ENCODE data around the gene TBCK. TPM values are rescaled to one million over a fixed set of nuclear protein-coding genes. Genes with fewer than 3 reads are reported as not detected.

The TBCK gene
- total and polyA plus RNA-seq, 2 of the 8 experiments (the other 6 are each of a cell fraction or from before 2014, with no cell fraction given): 10.2 to 18.7 TPM

DNA sequence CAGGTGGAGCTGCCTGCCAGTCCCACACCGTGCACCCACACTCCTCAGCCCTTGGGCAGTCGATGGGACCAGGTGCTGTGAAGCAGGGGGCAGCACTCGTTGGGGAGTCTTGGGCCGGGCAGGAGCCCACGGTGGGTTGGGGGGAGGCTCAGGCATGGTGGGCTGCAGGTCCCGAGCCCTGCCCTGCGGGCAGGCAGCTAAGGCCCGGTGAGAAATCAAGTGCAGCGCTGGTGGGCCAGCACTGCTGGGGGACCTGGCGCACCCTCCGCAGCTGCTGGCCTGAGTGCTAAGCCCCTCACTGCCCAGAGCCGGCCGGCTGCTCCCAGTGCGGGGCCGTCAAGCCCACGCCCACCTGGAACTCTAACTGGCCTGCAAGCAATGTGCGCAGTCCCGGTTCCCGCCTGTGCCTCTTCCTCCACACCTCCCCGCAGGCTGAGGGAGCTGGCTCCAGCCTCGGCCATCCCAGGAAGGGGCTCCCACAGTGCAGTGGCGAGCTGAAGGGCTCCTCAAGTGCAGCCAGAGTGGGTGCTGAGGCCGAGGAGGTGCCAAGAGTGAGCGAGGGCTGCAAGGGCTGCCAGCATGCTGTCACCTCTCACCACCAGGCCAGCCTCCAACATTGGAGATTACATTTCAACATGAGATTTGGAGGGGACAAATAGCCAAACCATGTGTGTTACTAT, 223.5 kb downstream of the TBCK start:
- Histone ChIP-seq H3K27me3 (replicated peaks in 1 of 4; ENCODE audit: control insufficient read depth in 3 of 4, extremely low read depth in 1 of 4, insufficient read depth in 3 of 4, low read length in 3 of 4) (no peaks in the 10 kb centered on the region), H2BK5ac (ENCODE audit: low read depth, low read length) (no peak overlapping the region), H3K56ac (replicated peaks; ENCODE audit: insufficient read length, low read depth, low read length) (no peak overlapping the region), H3K23me2 (ENCODE audit: low read depth, low read length) (no peaks in the 10 kb centered on the region), H3K36me3 (ENCODE audit: control insufficient read depth in 2 of 4, insufficient read depth in 4 of 4, low read length in 3 of 4) (peaks cover 0 to 16% (median 4%) of the 10 kb centered on the region in 4 experiments; a peak in 5 of 8 replicates), H3K4me1 (replicated peaks in 1 of 4; ENCODE audit: control insufficient read depth in 3 of 4, insufficient read depth in 4 of 4, low read length in 3 of 4) (peaks cover 0 to 3% (median 0%) of the 10 kb centered on the region in 4 experiments; a peak in 3 of 7 replicates), H3K23ac (ENCODE audit: insufficient read length) (no peak overlapping the region), H3K4me2 (ENCODE audit: insufficient read depth in 1 of 2, low read depth in 2 of 2, low read length in 2 of 2) (no peak overlapping the region), H3K9me3 (ENCODE audit: insufficient read depth in 2 of 2, low read depth in 1 of 2, low read length in 1 of 2) (peaks cover 15 to 25% of the 10 kb centered on the region in 2 experiments), H2BK120ac (replicated peaks; ENCODE audit: low read depth, low read length) (no peak overlapping the region), H3K79me2 (ENCODE audit: control insufficient read depth in 1 of 2, insufficient read depth in 2 of 2, low read length in 2 of 2) (no peaks in the 10 kb centered on the region), H3K79me1 (ENCODE audit: low read depth, low read length) (no peaks in the 10 kb centered on the region), H4K20me1 (replicated peaks in 1 of 2; ENCODE audit: control insufficient read depth in 1 of 2, insufficient read depth in 2 of 2, low read length in 2 of 2) (no peaks in the 10 kb centered on the region), H2BK12ac (ENCODE audit: low read depth, low read length) (no peak overlapping the region), H4K91ac (replicated peaks; ENCODE audit: insufficient read length, low read length) (no peak overlapping the region), H2AFZ (ENCODE audit: low read length) (no peak overlapping the region), H3K18ac (ENCODE audit: extremely low read depth, low read length) (no peak overlapping the region), H3K9ac (replicated peaks in 1 of 4; ENCODE audit: extremely low read depth in 1 of 4, low read depth in 3 of 4, low read length in 3 of 4) (no peak overlapping the region), H4K8ac (ENCODE audit: extremely low read depth, insufficient read depth, low read length) (no peak overlapping the region), H4K5ac (ENCODE audit: insufficient read length, low read depth, low read length) (no peak overlapping the region), H2BK15ac (ENCODE audit: low read length) (no peak overlapping the region), H3K4ac (replicated peaks; ENCODE audit: insufficient read length, low read depth, low read length) (no peak overlapping the region), H2BK20ac (ENCODE audit: low read length) (no peak overlapping the region), H3K4me3 (ENCODE audit: extremely low read depth in 1 of 4, insufficient read depth in 2 of 4, low read depth in 3 of 4, low read length in 4 of 4) (no peak overlapping the region), H3K14ac (ENCODE audit: insufficient read length) (no peak overlapping the region), H2AK5ac (ENCODE audit: low read depth, low read length) (no peak overlapping the region), H3K27ac (ENCODE audit: low read depth, low read length) (no peak overlapping the region)
- 94% methylated on average over 21 of the region's 24 CpGs; no CpG with 5 or more reads in 1 of the 2 experiments for WGBS, 2 experiments (ENCODE audit: extremely low coverage in 1 of 2, insufficient coverage in 1 of 2, insufficient read length in 1 of 2, insufficient replicate concordance in 2 of 2, low coverage in 1 of 2, low lambda C conversion rate in 2 of 2, missing lambda C conversion rate in 1 of 2)
- TF ChIP-seq HDAC6 (IDR thresholded peaks at IDR 0.05; ENCODE audit: low read depth, low read length) (no peak), YY1 (IDR thresholded peaks at IDR 0.05; ENCODE audit: low read depth, low read length) (no peak)
- ChIA-PET CTCF (ENCODE audit: partially characterized antibody) (interaction anchor here (0.7 kb wide), 1 partner anchor 17 kb away, joined by 3 read pairs; no protein-coding TSS in a partner anchor), POLR2A (ENCODE audit: partially characterized antibody) (no interaction called here)
- FAIRE-seq (no peak), DNase-seq (ENCODE audit: low read depth in 1 of 2, low spot score in 2 of 2) (no peak)
